OCI-LY3 (cell line): Measurements from ENCODE around the gene SPEN.
A peak's percentile ranks its signal among the peaks of the same experiment; 100 is the strongest.
"Not testable (repeated sequence)": the region's sequence is repeated elsewhere in the genome, so short reads cannot be mapped to it uniquely, and the experiment has no call there.

Experiments used
- H2AFZ ChIP-seq: fragments of 200-600, 300-600 bp; shearing (Covaris generic); 2 replicates; pipeline ENCODE4 v1.6.0; 2014; ENCODE audit warnings: antibody characterized with exemption, low read depth, low read length
- H3K27ac ChIP-seq: fragments of 200-600, 300-600 bp; sonication (generic); 2 replicates; pipeline ENCODE4 v1.5.1; 2014; ENCODE audit warnings: mild to moderate bottlenecking, low read length, moderate library complexity, mixed read lengths
- H3K27me3 ChIP-seq: fragments of 200-600, 300-600 bp; sonication (generic); 2 replicates; pipeline ENCODE4 v1.6.1; 2014; ENCODE audit warnings: low read depth, low read length, mixed read lengths
- H3K36me3 ChIP-seq: fragments of 200-600, 300-600 bp; sonication (generic); replicated peaks from 2 replicates; pipeline ENCODE3; 2014; ENCODE audit warnings: low read depth, low read length, mixed read lengths
- H3K4me1 ChIP-seq: fragments of 300-600, 200-600 bp; sonication (generic); 2 replicates; pipeline ENCODE4 v1.6.1; 2014; ENCODE audit warnings: low read length, mixed read lengths
- H3K4me2 ChIP-seq: fragments of 200-600, 300-600 bp; sonication (generic); 2 replicates; pipeline ENCODE4 v1.6.1; 2014; ENCODE audit warnings: low read length, mixed read lengths
- H3K4me3 ChIP-seq: fragments of 300-600, 200-600 bp; sonication (generic); 2 replicates; pipeline ENCODE4 v1.5.1; 2014; ENCODE audit warnings: antibody characterized with exemption, mild to moderate bottlenecking, low read length, moderate library complexity
- H3K79me2 ChIP-seq: fragments of 300-600, 200-600 bp; shearing (Covaris generic); 2 replicates; pipeline ENCODE4 v1.6.1; 2014; ENCODE audit warnings: mild to moderate bottlenecking, low read length, mixed read lengths
- H3K9ac ChIP-seq: fragments of 300-600, 200-600 bp; shearing (Covaris generic); 2 replicates; pipeline ENCODE4 v1.6.0; 2014; ENCODE audit warnings: mild to moderate bottlenecking, low read length, moderate library complexity
- H3K9me3 ChIP-seq: fragments of 200-600, 300-600 bp; shearing (Covaris generic); 2 replicates; pipeline ENCODE4 v1.6.1; 2014; ENCODE audit warnings: low read length, mixed read lengths; ENCODE audit not compliant: insufficient read depth
- H4K20me1 ChIP-seq: fragments of 200-600, 300-600 bp; sonication (generic); 2 replicates; pipeline ENCODE4 v1.6.1; 2016; ENCODE audit warnings: low read length, mixed read lengths; ENCODE audit not compliant: insufficient read depth
- CTCF ChIP-seq: fragments of 200-600, 300-600 bp; sonication (generic); IDR thresholded peaks from 2 replicates; pipeline ENCODE4 v1.5.1; 2014; ENCODE audit warnings: antibody characterized with exemption, low read length, low read depth
- EZH2phosphoT487 ChIP-seq: fragments of 200-600 bp; shearing (Covaris generic); IDR thresholded peaks from 2 replicates; pipeline ENCODE4 v1.6.1; 2018; ENCODE audit warnings: antibody characterized with exemption, mixed run types, low read depth

SPEN gene

GRCh38 chr1:15886611-15887167 is 39.2 kb downstream of the SPEN start:
- TF ChIP-seq CTCF (no peak), EZH2phosphoT487 (no peak)
- no peaks in the 10 kb centered on the region for H3K27me3 ChIP-seq
- peaks cover 99% of the 10 kb centered on the region for H3K79me2 ChIP-seq
- H3K4me2 ChIP-seq, result peak overlapping the region; percentile 74
- no peak overlapping the region for H2AFZ ChIP-seq
- H4K20me1 ChIP-seq, result peaks cover 42% of the 10 kb centered on the region
- no peak overlapping the region for H3K4me3 ChIP-seq
- H3K9me3 ChIP-seq, result no peaks in the 10 kb centered on the region
- no peaks in the 10 kb centered on the region for H3K36me3 ChIP-seq
- no peak overlapping the region for H3K27ac ChIP-seq
- no peak overlapping the region for H3K9ac ChIP-seq
- H3K4me1 ChIP-seq, result peaks cover 37% of the 10 kb centered on the region

- peaks cover 99% of the 10 kb centered on the region for H3K79me2 ChIP-seq
- H3K4me1 ChIP-seq, H3K36me3 ChIP-seq, H4K20me1 ChIP-seq, H3K27me3 ChIP-seq, H3K4me3 ChIP-seq, H3K9ac ChIP-seq, H2AFZ ChIP-seq, H3K9me3 ChIP-seq, H3K4me2 ChIP-seq: not testable (repeated sequence)
- 0 out of 2 replicates have a peak overlapping the region, but pooled peaks have one; percentile 11 for H3K27ac ChIP-seq
Measured at GRCh38 chr1:15892857-15893599, 45.5 kb downstream of the SPEN start.

GRCh38 chr1:15895233-15895632 is 47.7 kb downstream of the SPEN start:
- Histone ChIP-seq H3K27me3 (no peaks in the 10 kb centered on the region), H3K36me3 (no peaks in the 10 kb centered on the region), H2AFZ (no peak overlapping the region), H3K4me3 (no peak overlapping the region), H3K9ac (no peak overlapping the region), H3K9me3 (no peaks in the 10 kb centered on the region), H3K79me2 (peaks cover 99% of the 10 kb centered on the region), H3K4me2 (no peak overlapping the region), H4K20me1 (peaks cover 7% of the 10 kb centered on the region), H3K4me1 (no peaks in the 10 kb centered on the region; the same call in 1 of the 2 replicates), H3K27ac (no peak overlapping the region)
- TF ChIP-seq CTCF (no peak), EZH2phosphoT487 (no peak)

GRCh38 chr1:15896841-15897610 is 49.5 kb downstream of the SPEN start:
- H3K79me2 ChIP-seq, result peaks cover 98% of the 10 kb centered on the region
- H3K36me3 ChIP-seq, H3K9me3 ChIP-seq, H3K4me1 ChIP-seq, H3K4me3 ChIP-seq, H3K27ac ChIP-seq, H4K20me1 ChIP-seq, H2AFZ ChIP-seq, H3K9ac ChIP-seq, H3K27me3 ChIP-seq, H3K4me2 ChIP-seq: not testable (repeated sequence)

- Histone ChIP-seq H3K9ac (no peak overlapping the region), H3K4me2 (no peak overlapping the region), H3K9me3 (no peaks in the 10 kb centered on the region), H3K4me1 (no peaks in the 10 kb centered on the region), H4K20me1 (peaks cover 17% of the 10 kb centered on the region), H3K4me3 (no peak overlapping the region), H3K79me2 (peaks cover 98% of the 10 kb centered on the region), H3K36me3 (no peaks in the 10 kb centered on the region), H3K27ac (no peak overlapping the region), H2AFZ (no peak overlapping the region), H3K27me3 (no peaks in the 10 kb centered on the region)
- TF ChIP-seq EZH2phosphoT487, result no peak
- no peak for TF ChIP-seq CTCF
Measured at GRCh38 chr1:15899266-15899665, 51.8 kb downstream of the SPEN start.
